Loucy (cell line): ENCODE data around the gene TES.

Experiments
- H2AFZ ChIP-seq: fragments of 200-600 bp; sonication (generic); 2 replicates; pipeline ENCODE4 v1.6.0; 2016; ENCODE audit warnings: antibody characterized with exemption, mild to moderate bottlenecking, low read length, moderate library complexity
- H3F3A ChIP-seq: fragments of 200-600 bp; 2 replicates; pipeline ENCODE4 v1.6.0; 2016; ENCODE audit warnings: antibody characterized with exemption, low read depth, mild to moderate bottlenecking
- H3K27me3 ChIP-seq: fragments of 200-600 bp; sonication (generic); 2 replicates; pipeline ENCODE4 v1.6.1; 2014; ENCODE audit warnings: low read length, mild to moderate bottlenecking; ENCODE audit not compliant: insufficient read depth, poor library complexity, severe bottlenecking
- H3K36me3 ChIP-seq: fragments of 200-600 bp; sonication (generic); 2 replicates; pipeline ENCODE4 v1.6.1; 2016; ENCODE audit warnings: low read length; ENCODE audit not compliant: insufficient read depth
- H3K4me1 ChIP-seq: fragments of 200-600 bp; sonication (generic); 2 replicates; pipeline ENCODE4 v1.5.1; 2014; ENCODE audit warnings: low read length, mild to moderate bottlenecking; ENCODE audit not compliant: insufficient read depth, poor library complexity, severe bottlenecking
- H3K4me2 ChIP-seq: fragments of 200-600 bp; sonication (generic); 2 replicates; pipeline ENCODE4 v1.6.0; 2014; ENCODE audit warnings: antibody characterized with exemption, low read length, low read depth, mild to moderate bottlenecking; ENCODE audit not compliant: poor library complexity, severe bottlenecking
- H3K4me3 ChIP-seq: fragments of 200-600 bp; sonication (generic); 2 replicates; pipeline ENCODE4 v1.5.1; 2014; ENCODE audit warnings: low read length, mild to moderate bottlenecking, mixed read lengths; ENCODE audit not compliant: poor library complexity, severe bottlenecking
- H3K79me2 ChIP-seq: fragments of 200-600 bp; sonication (generic); 2 replicates; pipeline ENCODE4 v1.6.1; 2014; ENCODE audit warnings: low read length; ENCODE audit not compliant: insufficient read depth
- H3K9ac ChIP-seq: fragments of 200-600 bp; sonication (generic); 2 replicates; pipeline ENCODE4 v1.6.0; 2014; ENCODE audit warnings: mild to moderate bottlenecking, low read depth, low read length, moderate library complexity; ENCODE audit not compliant: poor library complexity, severe bottlenecking
- H3K9me2 ChIP-seq: fragments of 200-600 bp; sonication (generic); replicated peaks from 2 replicates; pipeline ENCODE4 v1.6.1; 2016; ENCODE audit warnings: low read depth, low read length, mixed read lengths
- H3K9me3 ChIP-seq: fragments of 200-600 bp; sonication (generic); 2 replicates; pipeline ENCODE4 v1.6.1; 2014; ENCODE audit warnings: mild to moderate bottlenecking, antibody characterized with exemption, low read length, low read depth; ENCODE audit not compliant: insufficient read depth
- H4K20me1 ChIP-seq: fragments of 200-600 bp; sonication (generic); 2 replicates; pipeline ENCODE4 v1.6.0; 2014; ENCODE audit warnings: antibody characterized with exemption, low read length, mild to moderate bottlenecking; ENCODE audit not compliant: insufficient read depth, poor library complexity, severe bottlenecking
- EZH2phosphoT487 ChIP-seq: fragments of 200-600 bp; IDR thresholded peaks from 2 replicates; pipeline ENCODE4 v1.6.1; 2018; ENCODE audit warnings: antibody characterized with exemption, mild to moderate bottlenecking, moderate library complexity, borderline replicate concordance
- TF ChIP-seq, protein P1 (sequence below): fragments of 200-600 bp; sonication (generic); conservative IDR thresholded peaks from 2 replicates; pipeline ENCODE4 v1.5.1; 2014; ENCODE audit warnings: mild to moderate bottlenecking, antibody characterized with exemption, low read length

The TES gene

DNA sequence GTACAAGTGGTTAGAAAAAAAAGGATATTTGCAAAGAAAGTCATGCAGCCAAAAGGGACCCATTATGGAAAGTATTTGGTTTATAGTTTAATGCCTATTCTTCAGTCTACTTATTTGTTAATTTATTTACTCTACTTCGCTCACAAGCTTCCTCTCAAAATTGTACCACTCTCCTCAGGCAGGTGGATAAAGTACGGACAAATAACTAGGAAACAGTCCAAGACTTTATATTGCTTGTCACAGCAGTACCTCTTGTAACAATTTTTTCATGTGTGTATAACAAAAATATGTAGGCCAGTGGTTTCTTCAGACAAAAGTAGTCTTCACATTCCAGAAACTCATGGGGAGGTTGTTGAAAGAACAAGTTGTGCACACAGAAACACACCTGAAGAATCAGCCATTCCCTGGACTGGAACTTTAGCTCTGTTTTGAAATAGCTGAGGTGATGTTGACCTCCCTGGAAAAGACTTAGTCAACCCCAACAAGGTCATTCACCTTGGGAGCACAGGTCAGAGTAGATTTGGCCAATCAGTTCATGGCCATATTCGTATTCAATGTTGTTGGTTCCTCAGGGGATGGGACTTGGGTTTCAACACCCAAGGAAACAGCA is 73.4 kb downstream of the TES start:
- H3K27me3 ChIP-seq: no peaks in the 10 kb centered on the region
- H4K20me1 ChIP-seq: no peaks in the 10 kb centered on the region
- no peaks in the 10 kb centered on the region for H3K9me2 ChIP-seq
- no peaks in the 10 kb centered on the region for H3K79me2 ChIP-seq
- no peaks in the 10 kb centered on the region for H3K9me3 ChIP-seq
- H3K9ac ChIP-seq: no peak overlapping the region
- no peak for TF ChIP-seq EZH2phosphoT487
- H3K4me3 ChIP-seq: no peak overlapping the region
- H3F3A ChIP-seq: no peaks in the 10 kb centered on the region
- H3K4me1 ChIP-seq: peaks cover 9% of the 10 kb centered on the region
- H3K4me2 ChIP-seq: no peak overlapping the region
- H3K36me3 ChIP-seq: no peaks in the 10 kb centered on the region
- H2AFZ ChIP-seq: no peak overlapping the region; the same call in 1 of the 2 replicates

DNA sequence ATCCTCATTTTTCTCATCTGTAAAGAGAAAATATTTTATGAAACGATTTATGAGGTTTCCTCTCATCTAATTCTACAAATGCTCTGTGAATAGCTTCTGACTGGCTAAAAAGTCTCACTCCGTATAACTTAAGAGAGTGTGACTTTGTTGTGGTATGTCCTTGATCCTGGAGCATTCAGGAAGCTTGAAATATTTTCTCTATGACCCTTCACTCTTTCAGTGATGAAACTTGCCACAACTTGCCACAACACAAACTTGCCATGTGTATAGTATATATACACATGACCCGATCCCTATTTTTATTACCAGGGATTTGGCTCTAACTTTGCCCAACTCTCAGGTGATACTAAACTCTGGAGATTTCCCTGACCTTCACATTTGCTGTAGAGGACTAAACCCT is 74.1 kb downstream of the TES start:
- H3K9me3 ChIP-seq: no peaks in the 10 kb centered on the region
- H3K9me2 ChIP-seq: no peaks in the 10 kb centered on the region
- TF ChIP-seq, protein P1, sequence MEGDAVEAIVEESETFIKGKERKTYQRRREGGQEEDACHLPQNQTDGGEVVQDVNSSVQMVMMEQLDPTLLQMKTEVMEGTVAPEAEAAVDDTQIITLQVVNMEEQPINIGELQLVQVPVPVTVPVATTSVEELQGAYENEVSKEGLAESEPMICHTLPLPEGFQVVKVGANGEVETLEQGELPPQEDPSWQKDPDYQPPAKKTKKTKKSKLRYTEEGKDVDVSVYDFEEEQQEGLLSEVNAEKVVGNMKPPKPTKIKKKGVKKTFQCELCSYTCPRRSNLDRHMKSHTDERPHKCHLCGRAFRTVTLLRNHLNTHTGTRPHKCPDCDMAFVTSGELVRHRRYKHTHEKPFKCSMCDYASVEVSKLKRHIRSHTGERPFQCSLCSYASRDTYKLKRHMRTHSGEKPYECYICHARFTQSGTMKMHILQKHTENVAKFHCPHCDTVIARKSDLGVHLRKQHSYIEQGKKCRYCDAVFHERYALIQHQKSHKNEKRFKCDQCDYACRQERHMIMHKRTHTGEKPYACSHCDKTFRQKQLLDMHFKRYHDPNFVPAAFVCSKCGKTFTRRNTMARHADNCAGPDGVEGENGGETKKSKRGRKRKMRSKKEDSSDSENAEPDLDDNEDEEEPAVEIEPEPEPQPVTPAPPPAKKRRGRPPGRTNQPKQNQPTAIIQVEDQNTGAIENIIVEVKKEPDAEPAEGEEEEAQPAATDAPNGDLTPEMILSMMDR: no peak
- H2AFZ ChIP-seq: no peak overlapping the region
- no peaks in the 10 kb centered on the region for H3K79me2 ChIP-seq
- H3K36me3 ChIP-seq: no peaks in the 10 kb centered on the region
- H3K9ac ChIP-seq: no peak overlapping the region
- no peaks in the 10 kb centered on the region for H4K20me1 ChIP-seq
- no peaks in the 10 kb centered on the region for H3K27me3 ChIP-seq
- no peaks in the 10 kb centered on the region for H3F3A ChIP-seq
- no peak overlapping the region for H3K4me3 ChIP-seq
- peaks cover 9% of the 10 kb centered on the region for H3K4me1 ChIP-seq
- H3K4me2 ChIP-seq: no peak overlapping the region

DNA sequence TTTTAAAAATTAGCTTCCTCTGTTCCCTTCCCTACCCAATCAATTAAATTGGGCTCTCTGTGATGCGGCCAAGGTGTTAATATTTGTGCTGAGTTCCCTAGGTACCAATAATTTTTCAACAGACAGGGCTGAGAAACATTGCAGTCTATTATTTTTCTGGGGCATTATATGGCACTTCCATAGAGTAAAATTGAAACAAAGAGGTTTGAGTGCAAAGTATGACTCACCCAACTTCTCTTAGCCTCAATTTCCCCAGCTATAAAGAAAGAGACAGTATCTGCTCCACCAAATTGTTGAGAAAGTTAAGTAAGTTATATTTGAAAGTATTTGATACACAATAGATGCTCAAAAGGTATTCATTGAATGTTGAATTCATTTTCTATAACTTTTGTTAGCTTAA is 74.9 kb downstream of the TES start:
- Histone ChIP-seq H3K4me1 (peaks cover 9% of the 10 kb centered on the region), H2AFZ (no peak overlapping the region), H3K36me3 (no peaks in the 10 kb centered on the region), H3F3A (no peaks in the 10 kb centered on the region), H3K9me3 (no peaks in the 10 kb centered on the region), H3K79me2 (no peaks in the 10 kb centered on the region), H3K27me3 (no peaks in the 10 kb centered on the region), H3K4me2 (no peak overlapping the region), H3K4me3 (no peak overlapping the region), H4K20me1 (no peaks in the 10 kb centered on the region), H3K9me2 (no peaks in the 10 kb centered on the region), H3K9ac (no peak overlapping the region)
- TF ChIP-seq, protein P1: no peak
- no peak for TF ChIP-seq EZH2phosphoT487

DNA sequence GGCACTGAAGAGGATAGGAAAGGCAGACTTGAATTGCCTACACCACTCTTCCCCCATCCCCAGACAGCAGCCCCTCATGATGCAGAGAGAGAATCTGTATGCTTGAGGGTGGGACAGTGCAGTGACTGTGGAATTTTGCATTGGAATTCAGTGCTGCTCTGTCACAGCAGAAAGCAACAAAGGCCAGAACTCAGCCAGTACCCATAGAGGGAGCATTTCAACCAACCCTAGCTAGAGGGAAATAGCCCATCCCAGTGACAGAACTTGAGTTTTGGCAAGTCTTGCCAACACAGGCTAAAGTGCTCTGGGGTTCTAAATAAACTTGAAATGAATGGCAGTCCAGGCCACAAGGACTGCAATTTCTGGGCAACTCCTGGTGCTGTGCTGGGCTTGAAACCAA is 80.4 kb downstream of the TES start:
- no peaks in the 10 kb centered on the region for H3F3A ChIP-seq
- H3K4me2 ChIP-seq: no peak overlapping the region
- H3K4me3 ChIP-seq: no peak overlapping the region
- no peaks in the 10 kb centered on the region for H3K79me2 ChIP-seq
- peaks cover 5% of the 10 kb centered on the region; the same call in 1 of the 2 replicates for H3K9me3 ChIP-seq
- no peaks in the 10 kb centered on the region for H4K20me1 ChIP-seq
- H3K36me3 ChIP-seq: no peaks in the 10 kb centered on the region
- H3K27me3 ChIP-seq: no peaks in the 10 kb centered on the region
- peaks cover 3% of the 10 kb centered on the region for H3K4me1 ChIP-seq
- TF ChIP-seq EZH2phosphoT487: no peak
- TF ChIP-seq, protein P1: peak; percentile 21; the same call in 1 of the 2 replicates
- H3K9ac ChIP-seq: no peak overlapping the region
- H2AFZ ChIP-seq: no peak overlapping the region
- no peaks in the 10 kb centered on the region for H3K9me2 ChIP-seq
